Right lobe of liver (tissue), 6 donors: Measurements from ENCODE around the gene RNU5B-1. TPM values are rescaled to one million over a fixed set of nuclear protein-coding genes. Genes with fewer than 3 reads are reported as not detected.
A peak's percentile ranks its signal among the peaks of the same experiment; 100 is the strongest.

Source experiments
- ATAC-seq, 4 donors: fragments of 200-7000 bp; cut with Tn5 transposase; one replicate each; pipeline ENCODE4 v1.9.1; 2020; ENCODE audit warnings: mild to moderate bottlenecking in 4 of 4, moderate library complexity in 4 of 4
- DNase-seq, 3 donors: peaks; one replicate each; pipeline ENCODE4 v3.0.0-alpha.2; 2020
- H3K27ac ChIP-seq, 3 donors: fragments of 200-600 bp; one replicate each; pipeline ENCODE4 v1.8.0; 2022
- H3K27me3 ChIP-seq, 2 donors: fragments of 200-600 bp; one replicate each; pipeline ENCODE4 v1.8.0; 2022
- H3K36me3 ChIP-seq, 4 donors: fragments of 200-600 bp; sonication (generic) in 1 of 4; one replicate each; pipeline versions ENCODE4 v1.5.1 to v1.8.0; 2017 to 2022; ENCODE audit warnings: control low read depth in 1 of 4
- H3K4me1 ChIP-seq, 4 donors: fragments of 200-600 bp; sonication (generic) in 1 of 4; one replicate each; pipeline versions ENCODE4 v1.5.1 to v1.8.0; 2017 to 2022; ENCODE audit warnings: control low read depth in 1 of 4
- H3K4me3 ChIP-seq, 3 donors: fragments of 200-600 bp; one replicate each; pipeline ENCODE4 v1.8.0; 2022
- H3K9me3 ChIP-seq, 4 donors: fragments of 200-600 bp; sonication (generic) in 1 of 4; one replicate each; pipeline versions ENCODE4 v1.5.1 to v1.8.0; 2017 to 2022; ENCODE audit warnings: control low read depth in 1 of 4
- POLR2A ChIP-seq: fragments of 450-650 bp; IDR thresholded peaks from one replicate; pipeline ENCODE4 v1.6.1; 2017; ENCODE audit warnings: antibody characterized with exemption, mild to moderate bottlenecking
- WGBS: methylation state at CpG from one replicate; pipeline ENCODE4 v1.1.6; 2018; ENCODE audit warnings: low coverage, low lambda C conversion rate; ENCODE audit not compliant: insufficient coverage; ENCODE audit errors: missing lambda C conversion rate; 5-methylcytosine and 5-hydroxymethylcytosine counted together
- intact Hi-C, 2 donors: fragments of 100-400 bp; cut with DNase I; formaldehyde crosslinking; loops; one replicate each; pipeline versions ENCODE4 v1.11.2 to v1.14.1; 2022
- total RNA-seq, 6 experiments: library from RNA; depleted of rRNA in 2 of 6; stranded (reverse); fragments of >200 nt in 2 of 6; fragmentation: NEBNext Ultra II Directional in 3 of 6; extraction: Animal tissue kit (Norgen Biotek cat#: 25700) in 3 of 6; gene quantifications; one replicate each; pipeline versions ENCODE4 v1.1.0 to v1.2.4, GENCODE V29; 2016 to 2023
- TF ChIP-seq, protein P1 (sequence below), 4 donors: fragments of 200-600 bp in 3 of 4; fragments of 450-650 bp in 1 of 4; IDR thresholded peaks; one replicate each; pipeline versions ENCODE4 v1.5.1 to v1.8.0; 2016 to 2022; ENCODE audit warnings: antibody characterized with exemption in 4 of 4, mild to moderate bottlenecking in 2 of 4
- donor health status: DM: no; HTN: yes; CAD: no.
- donor health status: DM: no; HTN: no; CAD: no.
- donor health status: DM: no; HTN: no; CAD: no.
- donor health status: DM: no; HTN: yes; CAD: no.
- donor health status: DM: no; HTN: yes; CAD: no.

The RNU5B-1 gene
- total RNA-seq, 6 experiments from 2014 or later: 11.0 to 35.4 TPM; not detected in 4

- Histone ChIP-seq H3K9me3 (no peaks in the 10 kb centered on the region), H3K27me3 (no peaks in the 10 kb centered on the region), H3K27ac (peak within 1 kb of the TSS; percentile 82 to 96 (median 94)), H3K4me3 (peak within 1 kb of the TSS; percentile 55 to 85 (median 74)), H3K4me1 (peaks cover 0 to 16% (median 4%) of the 10 kb centered on the region in 4 donors), H3K36me3 (no peaks in the 10 kb centered on the region)
- DNase-seq: peak; percentile 96 to 97 (median 96)
- intact Hi-C loops: no loop called here
- peak; percentile 85 for TF ChIP-seq POLR2A
- TF ChIP-seq, protein P1, sequence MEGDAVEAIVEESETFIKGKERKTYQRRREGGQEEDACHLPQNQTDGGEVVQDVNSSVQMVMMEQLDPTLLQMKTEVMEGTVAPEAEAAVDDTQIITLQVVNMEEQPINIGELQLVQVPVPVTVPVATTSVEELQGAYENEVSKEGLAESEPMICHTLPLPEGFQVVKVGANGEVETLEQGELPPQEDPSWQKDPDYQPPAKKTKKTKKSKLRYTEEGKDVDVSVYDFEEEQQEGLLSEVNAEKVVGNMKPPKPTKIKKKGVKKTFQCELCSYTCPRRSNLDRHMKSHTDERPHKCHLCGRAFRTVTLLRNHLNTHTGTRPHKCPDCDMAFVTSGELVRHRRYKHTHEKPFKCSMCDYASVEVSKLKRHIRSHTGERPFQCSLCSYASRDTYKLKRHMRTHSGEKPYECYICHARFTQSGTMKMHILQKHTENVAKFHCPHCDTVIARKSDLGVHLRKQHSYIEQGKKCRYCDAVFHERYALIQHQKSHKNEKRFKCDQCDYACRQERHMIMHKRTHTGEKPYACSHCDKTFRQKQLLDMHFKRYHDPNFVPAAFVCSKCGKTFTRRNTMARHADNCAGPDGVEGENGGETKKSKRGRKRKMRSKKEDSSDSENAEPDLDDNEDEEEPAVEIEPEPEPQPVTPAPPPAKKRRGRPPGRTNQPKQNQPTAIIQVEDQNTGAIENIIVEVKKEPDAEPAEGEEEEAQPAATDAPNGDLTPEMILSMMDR (IDR thresholded peaks at IDR 0.05): peak; percentile 55 to 75 (median 72)
- WGBS: 7% methylated on average over 15 of the region's 62 CpGs
- ATAC-seq: peak; percentile 90 to 95 (median 93)
Measured at GRCh38 chr15:65286704-65287519, 17.6 kb upstream of the RNU5B-1 start, which contains the start of gene PARP16. PARP16 (minus strand) TSS chr15:65286883; CDS start chr15:65286426, 457 bp downstream.

GRCh38 chr15:65287520-65287855, 17.0 kb upstream of the RNU5B-1 start:
- 100% methylated on average over 2 of the region's 3 CpGs for WGBS
- no peak for TF ChIP-seq POLR2A
- TF ChIP-seq, protein P1 (IDR thresholded peaks at IDR 0.05): no peak
- H3K27ac ChIP-seq: peak overlapping the region; percentile 47 to 94 (median 82)
- no peaks in the 10 kb centered on the region for H3K27me3 ChIP-seq
- ATAC-seq (no peak), DNase-seq (no peak)
- H3K4me1 ChIP-seq: peaks cover 0 to 16% (median 4%) of the 10 kb centered on the region in 4 donors
- H3K36me3 ChIP-seq: no peaks in the 10 kb centered on the region
- intact Hi-C loops: no loop called here
- H3K9me3 ChIP-seq: no peaks in the 10 kb centered on the region
- H3K4me3 ChIP-seq: peak overlapping the region in 1 of 3 donors; percentile 55

- intact Hi-C loops: no loop called here
- Histone ChIP-seq H3K4me1 (peaks cover 0 to 16% (median 4%) of the 10 kb centered on the region in 4 donors), H3K27me3 (no peaks in the 10 kb centered on the region), H3K9me3 (no peaks in the 10 kb centered on the region), H3K36me3 (no peaks in the 10 kb centered on the region), H3K4me3 (no peak overlapping the region), H3K27ac (no peak overlapping the region)
- TF ChIP-seq, protein P1 (IDR thresholded peaks at IDR 0.05): no peak
- TF ChIP-seq POLR2A: no peak
- ATAC-seq (no peak), DNase-seq (no peak)
- WGBS: 65% methylated on average over 4 of the region's 7 CpGs
Measured at GRCh38 chr15:65289261-65289854, 15.1 kb upstream of the RNU5B-1 start.

- DNase-seq: no peak
- Histone ChIP-seq H3K27ac (no peak overlapping the region), H3K4me3 (no peak overlapping the region), H3K27me3 (no peaks in the 10 kb centered on the region), H3K9me3 (no peaks in the 10 kb centered on the region), H3K4me1 (peaks cover 0 to 13% (median 4%) of the 10 kb centered on the region in 4 donors), H3K36me3 (no peaks in the 10 kb centered on the region)
- ATAC-seq: no peak
- WGBS: 80% methylated on average over 7 of the region's 7 CpGs
- no peak for TF ChIP-seq POLR2A
- TF ChIP-seq, protein P1 (IDR thresholded peaks at IDR 0.05): no peak
- intact Hi-C loops: no loop called here
Measured at GRCh38 chr15:65290228-65290627, 14.2 kb upstream of the RNU5B-1 start.
